Smooth muscle cell (in vitro differentiated cells): ENCODE measurements around the gene PABPC1L. TPM values are rescaled to one million over a fixed set of nuclear protein-coding genes. Genes with fewer than 3 reads are reported as not detected.

Source experiments
- DNase-seq: peaks from one replicate; lab custom pipeline; 2025; ENCODE audit not compliant: unreplicated experiment; lab: John Stamatoyannopoulos, UW
- H2AFZ ChIP-seq: fragments of 200-600 bp; sonication (generic); 2 replicates; pipeline ENCODE4 v1.6.0; 2016; ENCODE audit warnings: antibody characterized with exemption, low read depth, mild to moderate bottlenecking
- H3F3A ChIP-seq: fragments of 200-600 bp; sonication (generic); 2 replicates; pipeline ENCODE4 v1.6.0; 2017; ENCODE audit warnings: antibody characterized with exemption, low read depth
- H3K27ac ChIP-seq: fragments of 200-600 bp; sonication (generic); 2 replicates; pipeline ENCODE4 v1.5.1; 2016; ENCODE audit warnings: low read depth, mild to moderate bottlenecking
- H3K27me3 ChIP-seq: fragments of 200-600 bp; sonication (generic); 2 replicates; pipeline ENCODE4 v1.6.1; 2016; ENCODE audit warnings: low read depth, mild to moderate bottlenecking
- H3K36me3 ChIP-seq: fragments of 200-600 bp; sonication (generic); 2 replicates; pipeline ENCODE4 v1.5.1; 2016; ENCODE audit warnings: low read depth
- H3K4me1 ChIP-seq: fragments of 200-600 bp; sonication (generic); 2 replicates; pipeline ENCODE4 v1.5.1; 2016; ENCODE audit warnings: low read depth
- H3K4me2 ChIP-seq: fragments of 200-600 bp; sonication (generic); 2 replicates; pipeline ENCODE4 v1.6.0; 2016; ENCODE audit warnings: mild to moderate bottlenecking
- H3K4me3 ChIP-seq: fragments of 200-600 bp; sonication (generic); 2 replicates; pipeline ENCODE4 v1.5.1; 2016; ENCODE audit warnings: mild to moderate bottlenecking
- H3K79me2 ChIP-seq: fragments of 200-600 bp; sonication (generic); 2 replicates; pipeline ENCODE4 v1.6.0; 2016; ENCODE audit warnings: low read depth, mild to moderate bottlenecking
- H3K9ac ChIP-seq: fragments of 200-600 bp; sonication (generic); 2 replicates; pipeline ENCODE4 v1.6.0; 2016; ENCODE audit warnings: low read depth
- H3K9me3 ChIP-seq: fragments of 200-600 bp; sonication (generic); replicated peaks from 2 replicates; pipeline ENCODE4 v1.5.1; 2016; ENCODE audit warnings: low read depth
- H4K20me1 ChIP-seq: fragments of 200-600 bp; sonication (generic); 2 replicates; pipeline ENCODE4 v1.6.0; 2016; ENCODE audit warnings: low read depth
- CTCF ChIP-seq: fragments of 200-600 bp; sonication (generic); IDR thresholded peaks from 2 replicates; pipeline ENCODE4 v1.5.1; 2017; ENCODE audit warnings: borderline replicate concordance, mild to moderate bottlenecking, antibody characterized with exemption; ENCODE audit not compliant: insufficient read depth, poor library complexity, severe bottlenecking
- WGBS: methylation state at CpG from one replicate; pipeline ENCODE4 v1.1.7; 2016; ENCODE audit warnings: low lambda C conversion rate; 5-methylcytosine and 5-hydroxymethylcytosine counted together
- polyA plus RNA-seq: library from polyadenylated mRNA; unstranded; fragments of >200 nt; fragmentation: Nextera tagmentation; extraction: Ambion mirVana; gene quantifications from 2 replicates; pipeline ENCODE4 v1.2.1, GENCODE V29; 2016
- total RNA-seq: library from RNA; depleted of rRNA; stranded (reverse); fragments of >200 nt; gene quantifications from 2 replicates; pipeline ENCODE4 v1.2.3, GENCODE V29; 2014

The PABPC1L gene
- total and polyA plus RNA-seq, 2 experiments from 2014 or later, result 8.9 to 12.3 TPM

- over 99% methylated on average over 7 of the region's 7 CpGs for WGBS
- no peak overlapping the region for H3K27ac ChIP-seq
- no peaks in the 10 kb centered on the region for H4K20me1 ChIP-seq
- no peak overlapping the region for H3K4me3 ChIP-seq
- H3K79me2 ChIP-seq, result no peaks in the 10 kb centered on the region
- H3K9ac ChIP-seq, result no peak overlapping the region
- no peak overlapping the region for H2AFZ ChIP-seq
- peaks cover 12% of the 10 kb centered on the region for H3K36me3 ChIP-seq
- H3K4me2 ChIP-seq, result no peak overlapping the region
- no peaks in the 10 kb centered on the region for H3K9me3 ChIP-seq
- no peaks in the 10 kb centered on the region for H3K27me3 ChIP-seq
- DNase-seq, result no peak
- TF ChIP-seq CTCF, result no peak
- H3F3A ChIP-seq, result no peaks in the 10 kb centered on the region
- no peaks in the 10 kb centered on the region for H3K4me1 ChIP-seq
These were observed 73.3 kb downstream of the PABPC1L start for GRCh38 chr20:44983093-44983674.

DNA sequence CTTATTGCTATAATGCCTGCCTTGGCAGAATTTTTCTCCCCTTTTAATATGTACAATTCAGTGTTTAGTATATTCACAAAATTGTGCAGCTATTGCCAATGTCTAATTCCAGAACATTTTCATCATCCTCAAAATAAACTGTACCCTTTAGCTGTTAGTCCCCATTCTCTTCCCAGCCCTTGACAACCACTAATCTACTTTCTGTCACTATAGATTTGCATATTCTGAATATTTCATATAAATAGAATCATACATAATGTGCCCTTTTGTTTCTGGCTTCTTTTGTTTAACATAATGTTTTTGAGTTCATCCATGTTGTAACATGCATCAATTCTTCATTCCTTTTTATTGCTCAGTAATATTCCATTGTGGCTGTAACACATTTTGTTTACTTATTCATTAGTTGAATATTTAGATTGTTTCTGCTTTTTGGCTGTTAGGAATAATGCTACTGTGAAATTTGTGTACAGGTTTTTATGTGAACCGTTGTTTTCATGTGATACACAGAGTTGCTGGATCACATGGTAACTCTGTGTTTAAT, 78.8 kb downstream of the PABPC1L start:
- Histone ChIP-seq H3K4me3 (no peak overlapping the region), H3K9me3 (no peaks in the 10 kb centered on the region), H3K27ac (no peak overlapping the region), H2AFZ (no peak overlapping the region), H3K36me3 (no peaks in the 10 kb centered on the region), H3K79me2 (peaks cover 5% of the 10 kb centered on the region), H3K27me3 (no peaks in the 10 kb centered on the region), H3K4me1 (no peaks in the 10 kb centered on the region), H3F3A (no peaks in the 10 kb centered on the region), H4K20me1 (no peaks in the 10 kb centered on the region), H3K4me2 (no peak overlapping the region), H3K9ac (no peak overlapping the region)
- no peak for TF ChIP-seq CTCF
- DNase-seq, result no peak
- WGBS, result 89% methylated on average over 1 of the region's 1 CpG

Other genes with a start within 250 kb of the PABPC1L start
- not detected in 2 replicates for gene CCN5, start 194.7 kb upstream of the PABPC1L start, total RNA-seq
- not detected in 2 replicates for gene CCN5, start 194.7 kb upstream of the PABPC1L start, polyA plus RNA-seq
- gene KCNK15, start 164.2 kb upstream of the PABPC1L start, total RNA-seq, result 0.54 TPM in 1 of 2 replicates, not detected in the other
- gene KCNK15, start 164.2 kb upstream of the PABPC1L start, polyA plus RNA-seq, result 0.06 and 0.24 TPM in 2 replicates
- not detected in 2 replicates for gene RIMS4, start 99.5 kb upstream of the PABPC1L start, total RNA-seq
- not detected in 2 replicates for gene RIMS4, start 99.5 kb upstream of the PABPC1L start, polyA plus RNA-seq
- 99.6 and 99.8 TPM in 2 replicates for gene YWHAB, start 24.4 kb upstream of the PABPC1L start, total RNA-seq
- gene YWHAB, start 24.4 kb upstream of the PABPC1L start, polyA plus RNA-seq, result 226 and 246 TPM in 2 replicates
- 24.4 and 34.9 TPM in 2 replicates for gene TOMM34, start 50.3 kb downstream of the PABPC1L start, total RNA-seq
- gene TOMM34, start 50.3 kb downstream of the PABPC1L start, polyA plus RNA-seq, result 27.2 and 50.0 TPM in 2 replicates
- gene STK4, start 56.5 kb downstream of the PABPC1L start, total RNA-seq, result 24.2 and 33.5 TPM in 2 replicates
- gene STK4, start 56.5 kb downstream of the PABPC1L start, polyA plus RNA-seq, result 16.8 and 24.8 TPM in 2 replicates
- gene KCNS1, start 191.1 kb downstream of the PABPC1L start, total RNA-seq, result 0.49 and 1.4 TPM in 2 replicates
- gene KCNS1, start 191.1 kb downstream of the PABPC1L start, polyA plus RNA-seq, result 0.35 and 1.8 TPM in 2 replicates
- not detected in 2 replicates for gene WFDC5, start 205.1 kb downstream of the PABPC1L start, total RNA-seq
- not detected in 2 replicates for gene WFDC5, start 205.1 kb downstream of the PABPC1L start, polyA plus RNA-seq
- gene WFDC12, start 214.4 kb downstream of the PABPC1L start, total RNA-seq, result not detected in 2 replicates
- gene WFDC12, start 214.4 kb downstream of the PABPC1L start, polyA plus RNA-seq, result not detected in 2 replicates